ENCODE measurements around the gene MORN1. TPM values are rescaled to one million over a fixed set of nuclear protein-coding genes. Genes with fewer than 3 reads are reported as not detected.

MORN1 gene
- total RNA-seq, 1 donor from 2014 or later, result 24.3 TPM

GRCh38 chr1:2352341-2352896 is 38.9 kb downstream of the MORN1 start:
- Mint-ChIP-seq H3K27ac (peak overlapping the region; percentile 21), H3K36me3 (no peaks in the 10 kb centered on the region), H3K4me3 (no peak overlapping the region), H3K27me3 (ENCODE audit: low read depth) (no peaks in the 10 kb centered on the region), H3K4me1 (peaks cover 27% of the 10 kb centered on the region), H3K9me3 (no peaks in the 10 kb centered on the region)
- TF ChIP-seq CTCF (IDR thresholded peaks at IDR 0.05; ENCODE audit: unreplicated experiment), result no peak
- DNase-seq (ENCODE audit: low spot score in 2 of 2, unreplicated experiment in 2 of 2), result peak in 1 of 2 experiments; percentile 18

DNA sequence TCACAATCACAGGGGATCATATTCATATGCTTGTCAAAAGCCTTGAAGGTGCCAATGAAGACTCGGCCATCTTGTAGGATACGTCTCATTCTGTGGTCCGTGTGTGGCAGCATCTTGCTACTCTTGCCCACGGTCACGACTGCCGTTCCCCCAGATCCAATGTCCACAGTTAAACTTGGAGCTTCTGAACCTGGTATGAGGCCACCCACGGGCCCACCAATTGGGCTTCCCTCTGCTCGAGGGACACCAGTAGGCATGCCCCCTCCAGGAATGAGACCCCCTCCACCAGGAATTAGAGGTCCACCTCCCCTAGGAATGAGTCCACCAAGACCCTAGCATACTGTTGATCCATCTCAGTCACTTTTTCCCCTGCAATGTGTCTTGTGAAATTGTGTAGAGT is 39.6 kb downstream of the MORN1 start:
- Mint-ChIP-seq H3K9me3 (no peaks in the 10 kb centered on the region), H3K27me3 (ENCODE audit: low read depth) (no peaks in the 10 kb centered on the region), H3K4me3 (no peak overlapping the region), H3K36me3 (no peaks in the 10 kb centered on the region), H3K27ac (no peak overlapping the region), H3K4me1 (peaks cover 27% of the 10 kb centered on the region)
- TF ChIP-seq CTCF (IDR thresholded peaks at IDR 0.05; ENCODE audit: unreplicated experiment), result no peak
- DNase-seq (ENCODE audit: low spot score in 2 of 2, unreplicated experiment in 2 of 2), result peak in 1 of 2 experiments; percentile 8

DNA sequence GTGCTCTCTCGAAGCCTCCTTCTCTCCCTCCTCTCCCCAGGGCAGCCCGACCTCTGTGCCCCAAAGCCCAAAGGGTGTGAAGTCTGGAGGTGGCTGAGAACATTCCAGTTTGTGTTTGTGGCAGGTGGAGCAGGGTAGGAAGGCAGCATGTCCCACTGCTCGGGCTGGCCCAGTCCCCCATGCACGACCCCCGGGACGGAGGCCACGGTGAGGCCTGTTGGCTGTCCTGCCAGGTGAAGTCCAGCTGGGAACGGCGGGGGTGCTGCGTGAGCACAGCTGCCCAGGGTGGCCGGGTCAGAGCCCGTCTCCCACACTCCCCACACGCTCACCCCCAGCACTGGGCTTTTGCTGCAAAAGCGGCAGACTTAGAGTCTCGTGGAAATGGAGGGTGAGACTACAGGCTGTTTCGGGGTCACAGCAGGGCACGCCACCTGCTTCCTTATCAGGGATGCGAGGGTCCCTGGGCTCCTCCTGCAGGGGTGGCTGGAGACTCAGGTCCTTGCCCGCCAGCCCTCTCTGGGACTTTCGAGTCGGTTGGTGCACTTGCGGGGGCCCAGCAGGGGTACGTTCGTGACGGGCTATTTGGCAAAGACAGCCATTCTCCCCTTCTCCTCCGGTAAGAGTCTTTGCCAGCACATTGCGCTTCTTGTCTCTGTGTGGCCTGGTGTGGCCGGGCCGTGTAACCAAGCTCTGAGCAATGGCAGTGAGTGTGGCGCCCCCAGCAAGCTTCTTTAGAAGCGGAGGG is 40.3 kb downstream of the MORN1 start:
- no peak overlapping the region for H3K4me3 Mint-ChIP-seq
- no peaks in the 10 kb centered on the region for H3K9me3 Mint-ChIP-seq
- H3K27me3 Mint-ChIP-seq (ENCODE audit: low read depth), result no peaks in the 10 kb centered on the region
- DNase-seq (ENCODE audit: low spot score in 2 of 2, unreplicated experiment in 2 of 2), result peak in 1 of 2 experiments; percentile 16
- no peaks in the 10 kb centered on the region for H3K36me3 Mint-ChIP-seq
- H3K4me1 Mint-ChIP-seq, result peaks cover 27% of the 10 kb centered on the region
- TF ChIP-seq CTCF (IDR thresholded peaks at IDR 0.05; ENCODE audit: unreplicated experiment), result no peak
- H3K27ac Mint-ChIP-seq, result no peak overlapping the region

GRCh38 chr1:2350501-2350900 is 40.9 kb downstream of the MORN1 start:
- Mint-ChIP-seq H3K4me3 (no peak overlapping the region), H3K9me3 (no peaks in the 10 kb centered on the region), H3K27me3 (ENCODE audit: low read depth) (no peaks in the 10 kb centered on the region), H3K27ac (no peak overlapping the region), H3K36me3 (no peaks in the 10 kb centered on the region), H3K4me1 (peaks cover 24% of the 10 kb centered on the region)
- no peak for TF ChIP-seq CTCF (IDR thresholded peaks at IDR 0.05; ENCODE audit: unreplicated experiment)
- DNase-seq (ENCODE audit: low spot score in 2 of 2, unreplicated experiment in 2 of 2), result peak in 1 of 2 experiments; percentile 13

GRCh38 chr1:2349806-2350205 is 41.5 kb downstream of the MORN1 start:
- Mint-ChIP-seq H3K36me3 (no peaks in the 10 kb centered on the region), H3K4me1 (peaks cover 19% of the 10 kb centered on the region), H3K27ac (peak overlapping the region; percentile 18), H3K4me3 (no peak overlapping the region), H3K27me3 (ENCODE audit: low read depth) (no peaks in the 10 kb centered on the region), H3K9me3 (no peaks in the 10 kb centered on the region)
- TF ChIP-seq CTCF (IDR thresholded peaks at IDR 0.05; ENCODE audit: unreplicated experiment), result no peak
- DNase-seq (ENCODE audit: low spot score in 2 of 2, unreplicated experiment in 2 of 2), result no peak

Measured in mesothelial cell of epicardium (in vitro differentiated cells).